GM21717 (cell line): ENCODE results near the gene TTC36.
"Not testable (repeated sequence)": the region's sequence is repeated elsewhere in the genome, so short reads cannot be mapped to it uniquely, and the experiment has no call there.

Source experiments
- ATAC-seq: cut with Tn5 transposase; IDR thresholded peaks from one replicate; pipeline ENCODE4 v1.9.1; 2021; ENCODE audit warnings: mild to moderate bottlenecking, moderate library complexity; ENCODE audit not compliant: unreplicated experiment

Gene TTC36

GRCh38 chr11:118574636-118575035, 47.4 kb downstream of the TTC36 start:
- ATAC-seq: no peak

DNA sequence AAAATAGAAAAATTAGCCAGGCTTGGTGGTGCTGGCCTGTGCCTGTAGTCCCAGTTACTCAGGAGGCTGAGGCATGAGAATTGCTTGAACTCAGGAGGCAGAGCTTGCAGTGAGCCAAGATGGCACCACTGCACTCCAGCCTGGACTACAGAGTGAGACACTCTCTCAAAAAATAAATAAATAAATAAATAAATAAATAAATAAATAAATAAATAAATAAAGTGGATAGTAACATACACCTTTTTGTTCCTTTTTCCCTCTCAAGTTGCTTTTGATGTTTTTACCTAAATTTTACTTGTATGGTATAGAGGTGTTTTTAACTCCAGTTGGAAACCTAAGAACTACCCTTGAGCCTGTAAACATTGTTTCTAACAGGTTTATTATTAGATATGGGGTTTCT, 50.7 kb downstream of the TTC36 start:
- not testable (repeated sequence) for ATAC-seq
